ENCODE data around the gene F8. TPM values are rescaled to one million over a fixed set of nuclear protein-coding genes. Genes with fewer than 3 reads are reported as not detected.
A peak's percentile ranks its signal among the peaks of the same experiment; 100 is the strongest.
"Not testable (repeated sequence)": the region's sequence is repeated elsewhere in the genome, so short reads cannot be mapped to it uniquely, and the experiment has no call there.

Gene F8
- total RNA-seq, 2 donors from 2014 or later = 2.1 to 4.5 TPM

- DNase-seq = no peak
- no peak for ATAC-seq
- intact Hi-C loops (cut with DNase I, micrococcal nuclease) = no loop called here
Measured at GRCh38 chrX:154991476-154991875, 31.0 kb downstream of the F8 start.

GRCh38 chrX:154991039-154991438, 31.5 kb downstream of the F8 start:
- DNase-seq = no peak
- intact Hi-C loops (cut with DNase I, micrococcal nuclease) = no loop called here
- no peak for ATAC-seq

DNA sequence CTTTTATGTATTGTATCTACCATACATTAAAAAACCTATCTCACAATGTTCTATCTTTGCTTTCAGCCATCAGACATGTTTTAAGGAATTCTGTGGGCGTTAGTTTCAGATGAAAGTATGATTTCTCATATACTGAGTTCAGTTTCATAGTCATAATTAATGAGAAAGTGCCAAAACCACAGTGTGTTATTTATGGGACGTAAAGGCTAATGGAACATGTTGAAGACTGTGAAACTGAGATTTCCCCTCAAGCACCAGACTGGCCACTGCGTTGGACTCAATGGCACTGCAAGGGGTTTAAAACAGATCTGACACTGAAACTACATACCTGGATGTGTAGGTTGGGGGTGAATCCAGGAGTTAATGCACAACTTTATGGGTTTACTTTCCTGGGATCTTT, 32.0 kb downstream of the F8 start:
- DNase-seq (no peak), ATAC-seq (no peak)
- intact Hi-C loops (cut with DNase I, micrococcal nuclease) = no loop called here

DNA sequence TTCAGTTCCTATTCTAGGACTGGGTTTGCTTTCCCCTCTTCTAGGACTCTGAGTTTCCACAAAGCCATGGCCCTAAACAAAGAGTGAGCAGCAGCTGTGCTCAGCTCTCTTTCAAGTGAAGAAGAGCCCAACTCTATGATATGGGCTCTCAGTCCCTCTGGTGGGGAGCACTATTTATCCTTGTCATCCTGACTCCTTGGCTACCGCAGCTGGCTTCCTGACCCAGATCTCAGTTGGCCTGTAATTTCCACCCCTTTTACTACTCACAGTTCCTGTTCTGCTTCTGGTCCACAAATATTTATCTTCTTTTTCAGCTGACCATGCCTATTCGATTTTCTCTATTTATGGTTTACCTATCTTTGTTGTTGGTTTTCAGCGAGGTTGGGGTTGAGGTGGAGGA, 33.8 kb downstream of the F8 start:
- ATAC-seq (no peak), DNase-seq (no peak)
- intact Hi-C loops (cut with DNase I, micrococcal nuclease) = no loop called here

DNA sequence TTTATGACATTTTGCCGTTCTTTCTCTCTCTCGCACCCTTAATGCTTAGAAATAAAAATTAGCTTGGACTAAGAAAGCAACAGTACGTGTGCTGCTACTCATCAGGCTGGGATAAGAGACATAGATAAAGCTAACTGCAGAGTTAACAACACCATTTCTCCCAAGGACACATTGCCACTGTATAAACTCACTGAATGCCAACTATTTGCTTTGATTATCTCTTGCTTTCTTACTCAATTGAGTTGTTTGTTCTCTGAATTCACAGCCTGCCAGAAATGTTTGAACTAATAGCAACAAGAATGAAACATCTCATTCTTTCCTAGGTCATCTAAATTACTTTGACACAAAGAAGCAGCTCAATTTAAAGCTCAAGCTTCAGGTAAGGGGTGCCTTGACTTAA, 34.6 kb downstream of the F8 start:
- intact Hi-C loops (cut with DNase I, micrococcal nuclease) = no loop called here
- DNase-seq (no peak), ATAC-seq (no peak)

GRCh38 chrX:154986826-154987575, 35.5 kb downstream of the F8 start:
- intact Hi-C loops (cut with DNase I, micrococcal nuclease) = no loop called here
- ATAC-seq = no peak

GRCh38 chrX:154981116-154981411, 41.5 kb downstream of the F8 start:
- DNase-seq = no peak
- no peak for ATAC-seq
- intact Hi-C loops (cut with DNase I, micrococcal nuclease) = loop anchor here in 1 of 2 donors (5.0 kb wide), 1 partner anchor 76 kb away; no protein-coding TSS in a partner anchor

More at GRCh38 chrX:154986826-154987575, 35.5 kb downstream of the F8 start:
- no peak for DNase-seq

DNA sequence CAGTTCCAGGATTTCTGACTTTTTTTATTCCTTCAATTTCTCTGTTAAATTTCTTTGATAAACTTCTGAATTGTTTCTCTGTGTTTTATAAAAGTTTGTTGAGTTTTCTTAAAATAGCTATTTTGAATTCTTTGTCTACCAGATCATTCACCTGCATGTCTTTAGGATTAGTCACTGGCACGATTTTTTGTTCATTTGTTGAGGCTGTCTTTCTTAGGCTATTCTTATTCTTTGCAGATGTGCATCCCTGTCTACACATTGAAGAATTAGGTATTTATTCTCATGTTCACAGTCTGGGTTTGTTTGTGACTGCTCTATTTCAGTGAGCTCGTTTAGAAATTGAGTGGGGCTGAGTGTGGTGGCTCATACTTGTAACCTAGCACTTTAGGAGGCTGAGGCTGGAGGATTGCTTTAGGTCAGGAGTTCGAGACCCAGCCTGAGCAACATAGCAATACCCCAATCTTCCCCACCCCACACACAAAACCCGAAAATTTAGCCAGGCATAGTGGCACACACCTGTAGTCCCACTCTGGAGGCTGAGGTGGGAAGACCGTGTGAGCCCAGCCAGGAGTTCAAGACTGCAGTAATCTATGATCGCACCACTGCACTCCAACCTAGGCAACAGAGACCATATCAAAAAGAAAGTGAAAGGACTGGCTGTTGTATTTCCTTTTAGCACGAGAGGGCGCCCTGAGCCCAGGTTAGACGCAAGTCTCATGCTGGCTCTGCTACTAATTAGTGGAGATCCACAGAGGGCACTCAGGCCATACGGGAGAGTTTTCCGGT, 42.0 kb downstream of the F8 start:
- DNase-seq = peak; percentile 42 to 81
- intact Hi-C loops (cut with DNase I, micrococcal nuclease) = loop anchor here in 1 of 2 donors (5.0 kb wide), 1 partner anchor 77 kb away; no protein-coding TSS in a partner anchor
- peak; percentile 99 for ATAC-seq

- DNase-seq = no peak
- intact Hi-C loops (cut with DNase I, micrococcal nuclease) = loop anchor here in 1 of 2 donors (5.0 kb wide), 1 partner anchor 78 kb away; no protein-coding TSS in a partner anchor
- no peak for ATAC-seq
Measured at GRCh38 chrX:154979629-154980028, 42.9 kb downstream of the F8 start.

DNA sequence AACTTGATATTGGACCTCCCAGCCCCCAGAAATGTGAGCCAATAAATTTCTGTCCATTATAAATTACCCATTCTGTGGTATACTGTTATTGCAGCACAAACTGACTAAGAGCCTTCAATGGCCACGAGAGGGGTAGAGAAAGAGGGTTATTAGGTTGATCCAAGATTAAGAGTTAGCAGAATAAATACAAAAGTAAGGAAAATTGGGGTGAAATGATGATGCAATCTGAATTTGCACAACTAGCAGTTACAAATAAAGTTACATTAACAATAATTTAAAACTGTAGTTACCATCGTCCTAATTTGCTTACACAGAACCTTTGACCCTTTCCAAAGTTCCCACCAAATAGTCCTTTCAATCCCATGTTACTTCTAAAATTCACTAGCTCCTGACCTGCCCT, 54.2 kb downstream of the F8 start:
- intact Hi-C loops (cut with DNase I, micrococcal nuclease) = no loop called here
- no peak for DNase-seq
- ATAC-seq = no peak

GRCh38 chrX:154967603-154968002, 54.9 kb downstream of the F8 start:
- DNase-seq (no peak), ATAC-seq (no peak)
- intact Hi-C loops (cut with DNase I, micrococcal nuclease) = no loop called here

- ATAC-seq (no peak), DNase-seq (no peak)
- intact Hi-C loops (cut with DNase I, micrococcal nuclease) = no loop called here
Measured at GRCh38 chrX:154961947-154962346, 60.6 kb downstream of the F8 start.

DNA sequence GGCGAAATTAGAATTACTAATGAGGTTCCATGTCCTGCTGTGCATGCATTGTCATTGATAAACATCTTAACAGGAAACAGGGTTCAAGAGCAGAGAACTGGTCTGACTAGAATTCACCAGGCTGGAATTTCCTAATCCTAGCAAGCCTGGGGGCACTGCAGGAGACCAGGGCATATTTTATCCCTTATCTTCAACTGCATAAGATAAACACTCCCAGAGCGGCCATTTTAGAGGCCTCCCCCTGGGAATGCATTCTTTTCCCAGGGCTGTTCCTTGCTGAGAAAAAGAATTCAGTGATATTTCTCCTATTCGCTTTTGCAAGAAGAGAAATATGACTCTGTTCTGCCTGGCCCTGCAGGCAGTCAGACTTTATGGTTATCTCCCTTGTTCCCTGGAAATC, 66.7 kb downstream of the F8 start:
- ATAC-seq; DNase-seq; intact Hi-C loops (cut with DNase I, micrococcal nuclease): not testable (repeated sequence)

- ATAC-seq; DNase-seq; intact Hi-C loops (cut with DNase I, micrococcal nuclease): not testable (repeated sequence)
Measured at GRCh38 chrX:154939265-154939664, 83.3 kb downstream of the F8 start.

DNA sequence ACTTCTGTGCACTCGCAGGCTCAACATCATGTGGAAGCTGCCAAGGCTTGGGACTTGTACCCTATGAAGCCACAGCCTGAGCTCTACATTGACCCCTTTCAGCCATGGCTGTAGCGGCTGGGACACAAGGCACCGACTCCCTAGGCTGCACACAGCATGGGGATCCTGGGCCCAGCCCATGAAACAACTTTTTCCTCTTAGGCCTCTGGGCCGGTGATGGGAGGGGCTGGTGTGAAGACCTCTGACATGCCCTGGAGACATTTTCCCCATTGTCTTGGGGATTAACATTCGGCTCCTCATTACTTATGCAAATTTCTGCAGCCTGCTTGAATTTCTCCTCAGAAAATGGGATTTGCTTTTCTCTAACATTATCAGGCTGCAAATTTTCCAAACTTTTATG, 97.8 kb downstream of the F8 start:
- intact Hi-C loops (cut with DNase I, micrococcal nuclease); ATAC-seq; DNase-seq: not testable (repeated sequence)

DNA sequence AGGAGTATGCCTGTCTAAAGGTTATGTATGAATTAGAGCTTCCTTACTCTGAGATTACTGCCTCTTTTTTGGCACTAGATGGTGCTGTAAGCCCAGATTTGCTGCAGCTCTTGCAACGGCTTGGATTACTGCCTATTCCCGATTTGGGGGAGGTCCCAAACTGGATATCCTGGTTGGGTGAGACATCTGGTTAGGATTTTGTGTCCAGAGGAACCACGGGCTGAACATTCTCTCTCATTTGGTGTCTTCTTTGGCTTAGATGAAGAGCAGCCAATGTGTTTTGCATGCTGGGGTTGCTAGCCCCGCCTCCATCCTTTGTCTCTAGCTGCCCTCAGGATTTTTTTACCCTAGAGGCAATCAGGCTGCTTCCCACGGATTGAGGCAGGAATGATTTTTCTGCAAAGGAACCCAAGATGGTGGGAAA, 104.5 kb downstream of the F8 start:
- peak; percentile 27 to 47 for DNase-seq
- ATAC-seq = peak; percentile 87
- intact Hi-C loops (cut with DNase I, micrococcal nuclease) = no loop called here

DNA sequence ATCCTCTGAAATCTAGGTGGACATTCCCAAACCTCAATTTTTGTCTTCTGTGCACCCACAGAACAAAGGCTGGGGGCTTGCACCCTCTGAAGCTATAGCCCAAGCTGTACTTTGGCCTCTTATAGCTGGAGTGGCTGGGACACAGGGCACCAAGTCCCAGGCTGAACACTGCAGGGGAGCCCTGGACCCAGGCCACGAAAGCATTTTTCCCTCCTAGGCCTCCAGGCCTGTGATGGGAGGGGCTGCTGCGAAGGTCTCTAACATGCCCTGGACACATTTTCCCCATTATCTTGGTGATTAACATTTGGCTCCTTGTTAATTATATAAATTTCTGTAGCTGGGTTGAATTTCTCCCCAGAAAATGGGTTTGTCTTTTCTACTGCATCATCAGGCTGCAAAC, 108.5 kb downstream of the F8 start:
- intact Hi-C loops (cut with DNase I, micrococcal nuclease) = no loop called here
- DNase-seq = no peak
- ATAC-seq = no peak

DNA sequence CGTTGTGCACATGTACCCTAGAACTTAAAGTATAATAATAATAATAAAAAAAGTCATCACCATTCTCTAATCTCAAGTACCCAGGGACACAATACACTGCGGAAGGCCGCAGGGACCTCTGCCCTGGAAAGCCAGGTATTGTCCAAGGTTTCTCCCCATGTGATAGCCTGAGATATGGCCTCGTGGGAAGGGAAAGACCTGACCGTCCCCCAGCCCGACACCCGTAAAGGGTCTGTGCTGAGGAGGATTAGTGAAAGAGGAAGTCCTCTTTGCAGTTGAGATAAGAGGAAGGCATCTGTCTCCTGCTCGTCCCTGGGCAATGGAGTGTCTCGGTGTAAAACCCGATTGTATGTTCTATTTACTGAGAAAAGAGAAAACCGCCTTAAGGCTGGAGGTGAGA, 112.0 kb downstream of the F8 start:
- DNase-seq; intact Hi-C loops (cut with DNase I, micrococcal nuclease); ATAC-seq: not testable (repeated sequence)

- ATAC-seq; DNase-seq; intact Hi-C loops (cut with DNase I, micrococcal nuclease): not testable (repeated sequence)
Measured at GRCh38 chrX:154910048-154910447, 112.5 kb downstream of the F8 start.

- intact Hi-C loops (cut with DNase I, micrococcal nuclease) = no loop called here
- ATAC-seq = no peak
- no peak for DNase-seq
Measured at GRCh38 chrX:154908821-154909220, 113.7 kb downstream of the F8 start.

All from left colon (tissue), 2 donors.